ENCODE measurements around the gene GPR78.
"Not testable (repeated sequence)": the region's sequence is repeated elsewhere in the genome, so short reads cannot be mapped to it uniquely, and the experiment has no call there.

The GPR78 gene

DNA sequence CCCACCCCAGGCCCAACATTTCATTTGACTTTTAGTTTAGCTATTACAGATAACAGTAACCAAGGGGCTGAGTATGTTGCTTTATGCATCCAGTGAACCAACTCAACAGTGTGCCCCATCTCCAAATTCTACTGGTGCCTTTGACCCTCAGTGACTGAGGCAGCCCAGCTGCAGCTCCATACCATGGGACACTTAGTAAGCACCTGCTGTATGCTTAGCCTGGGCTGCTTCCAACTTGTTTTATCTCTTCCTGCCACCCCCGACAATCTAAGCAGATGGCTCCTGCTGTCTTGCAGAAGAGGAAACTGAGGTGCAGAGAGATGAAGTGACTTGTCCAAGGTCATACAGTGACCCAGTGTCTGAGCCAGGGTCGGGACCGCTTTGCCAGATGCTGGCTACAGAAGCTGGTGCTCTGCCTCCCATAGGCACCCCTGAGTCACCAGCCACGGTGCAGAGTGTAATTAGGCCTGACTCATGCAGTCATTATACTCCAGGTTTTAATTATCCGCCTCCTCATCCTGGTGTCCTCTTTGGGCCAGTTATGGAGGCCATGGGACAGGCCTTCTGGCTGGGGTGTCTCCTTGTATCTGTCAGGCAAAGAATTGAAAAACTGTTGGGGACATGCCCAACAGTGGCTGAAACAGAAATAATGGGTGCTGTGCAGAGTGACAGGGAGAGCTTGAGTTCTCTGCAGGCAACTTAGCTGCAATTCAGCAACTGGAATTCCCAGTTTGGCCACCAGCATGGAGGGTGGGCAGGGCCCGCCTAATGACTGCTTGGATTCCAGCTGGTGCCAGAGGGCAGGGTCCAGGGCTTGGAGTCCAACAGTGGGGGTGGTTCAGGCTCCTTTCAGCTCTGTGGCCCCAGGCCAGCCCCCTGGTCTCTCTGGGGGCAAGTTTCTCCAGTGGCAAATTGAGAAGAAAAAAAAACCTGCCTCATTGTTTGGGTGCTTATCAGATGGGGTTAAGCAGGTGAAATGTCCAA is 8.2 kb upstream of the GPR78 start:
- no peaks in the 10 kb centered on the region for H3K4me1 ChIP-seq (ENCODE audit: low read depth, poor library complexity, severe bottlenecking)
- no peak overlapping the region for H3K9ac ChIP-seq
- TF ChIP-seq, protein P1, sequence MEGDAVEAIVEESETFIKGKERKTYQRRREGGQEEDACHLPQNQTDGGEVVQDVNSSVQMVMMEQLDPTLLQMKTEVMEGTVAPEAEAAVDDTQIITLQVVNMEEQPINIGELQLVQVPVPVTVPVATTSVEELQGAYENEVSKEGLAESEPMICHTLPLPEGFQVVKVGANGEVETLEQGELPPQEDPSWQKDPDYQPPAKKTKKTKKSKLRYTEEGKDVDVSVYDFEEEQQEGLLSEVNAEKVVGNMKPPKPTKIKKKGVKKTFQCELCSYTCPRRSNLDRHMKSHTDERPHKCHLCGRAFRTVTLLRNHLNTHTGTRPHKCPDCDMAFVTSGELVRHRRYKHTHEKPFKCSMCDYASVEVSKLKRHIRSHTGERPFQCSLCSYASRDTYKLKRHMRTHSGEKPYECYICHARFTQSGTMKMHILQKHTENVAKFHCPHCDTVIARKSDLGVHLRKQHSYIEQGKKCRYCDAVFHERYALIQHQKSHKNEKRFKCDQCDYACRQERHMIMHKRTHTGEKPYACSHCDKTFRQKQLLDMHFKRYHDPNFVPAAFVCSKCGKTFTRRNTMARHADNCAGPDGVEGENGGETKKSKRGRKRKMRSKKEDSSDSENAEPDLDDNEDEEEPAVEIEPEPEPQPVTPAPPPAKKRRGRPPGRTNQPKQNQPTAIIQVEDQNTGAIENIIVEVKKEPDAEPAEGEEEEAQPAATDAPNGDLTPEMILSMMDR (conservative IDR thresholded peaks at IDR 0.05; ENCODE audit: low read depth, low read length) = no peak
- no peaks in the 10 kb centered on the region for H3K79me2 ChIP-seq (ENCODE audit: insufficient read depth, low read depth)
- no peaks in the 10 kb centered on the region for H4K20me1 ChIP-seq (ENCODE audit: insufficient read depth)
- no peaks in the 10 kb centered on the region for H3K36me3 ChIP-seq (ENCODE audit: insufficient read depth)
- H3K27ac ChIP-seq = no peak overlapping the region
- H3K4me3 ChIP-seq (IDR thresholded peaks at IDR 0.05; ENCODE audit: insufficient read depth, low read depth, low read length) = no peak overlapping the region
- H3K27me3 ChIP-seq (ENCODE audit: insufficient read depth, low read depth) = no peaks in the 10 kb centered on the region
- H2AFZ ChIP-seq (ENCODE audit: low read depth) = no peak overlapping the region
- no peak overlapping the region for H3K4me2 ChIP-seq

DNA sequence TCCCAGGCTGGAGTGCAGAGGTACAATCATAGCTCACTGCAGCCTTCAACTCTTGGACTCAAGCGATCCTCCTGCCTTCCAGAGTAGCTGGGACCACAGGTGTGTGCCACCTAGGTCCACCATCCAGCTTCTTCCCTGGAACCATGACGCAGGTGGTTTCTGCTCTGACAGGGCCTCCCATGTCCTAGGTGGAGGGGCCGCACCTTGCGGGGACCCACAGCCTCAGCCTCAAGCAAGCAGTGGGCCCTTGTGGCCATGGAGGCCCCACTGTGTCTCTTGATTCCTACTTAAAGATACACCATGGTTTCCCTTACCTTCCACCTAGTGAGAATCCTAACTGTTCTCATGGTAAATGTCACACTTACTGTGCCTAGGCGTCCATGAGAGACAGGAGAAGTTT is 6.9 kb upstream of the GPR78 start:
- no peak overlapping the region for H3K9ac ChIP-seq
- no peak overlapping the region for H3K27ac ChIP-seq
- TF ChIP-seq, protein P1 (conservative IDR thresholded peaks at IDR 0.05; ENCODE audit: low read depth, low read length) = no peak
- no peaks in the 10 kb centered on the region for H3K36me3 ChIP-seq (ENCODE audit: insufficient read depth)
- H3K4me3 ChIP-seq (IDR thresholded peaks at IDR 0.05; ENCODE audit: insufficient read depth, low read depth, low read length) = no peak overlapping the region
- no peaks in the 10 kb centered on the region for H3K4me1 ChIP-seq (ENCODE audit: low read depth, poor library complexity, severe bottlenecking)
- no peaks in the 10 kb centered on the region for H4K20me1 ChIP-seq (ENCODE audit: insufficient read depth)
- no peaks in the 10 kb centered on the region for H3K79me2 ChIP-seq (ENCODE audit: insufficient read depth, low read depth)
- H2AFZ ChIP-seq (ENCODE audit: low read depth) = no peak overlapping the region
- no peak overlapping the region for H3K4me2 ChIP-seq
- no peaks in the 10 kb centered on the region for H3K27me3 ChIP-seq (ENCODE audit: insufficient read depth, low read depth)

DNA sequence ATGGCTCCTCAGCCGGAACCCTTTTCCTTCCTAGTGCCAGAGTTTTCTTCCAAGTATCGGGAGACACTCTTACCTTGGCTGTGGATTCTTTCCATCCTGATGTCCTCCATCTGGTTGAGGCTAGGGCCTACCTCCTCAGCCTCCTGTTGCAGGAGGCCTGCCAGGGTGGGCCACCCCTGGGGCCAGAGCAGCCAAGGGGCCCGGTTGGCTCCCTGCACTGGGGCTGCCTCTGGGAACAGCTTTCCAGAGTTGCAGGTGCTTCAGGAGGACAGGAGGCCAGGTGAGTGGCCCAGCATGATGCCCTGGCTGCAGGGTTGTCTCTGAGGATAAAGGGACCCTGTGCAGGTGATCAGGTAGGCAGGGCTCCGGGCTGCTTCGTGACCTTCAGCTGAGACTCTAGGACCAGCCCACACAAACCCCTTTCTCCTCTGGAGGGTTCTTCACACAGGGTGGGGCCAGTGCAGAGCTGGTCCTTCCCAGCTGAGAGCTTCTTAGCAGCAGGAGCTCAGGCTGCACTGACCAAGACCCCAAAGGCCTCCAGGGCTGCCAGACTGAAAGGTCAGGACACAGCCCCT is 5.3 kb upstream of the GPR78 start:
- H4K20me1 ChIP-seq (ENCODE audit: insufficient read depth) = no peaks in the 10 kb centered on the region
- H3K36me3 ChIP-seq (ENCODE audit: insufficient read depth) = no peaks in the 10 kb centered on the region
- no peak overlapping the region for H3K9ac ChIP-seq
- H3K79me2 ChIP-seq (ENCODE audit: insufficient read depth, low read depth) = no peaks in the 10 kb centered on the region
- H3K4me1 ChIP-seq (ENCODE audit: low read depth, poor library complexity, severe bottlenecking) = no peaks in the 10 kb centered on the region
- H3K4me3 ChIP-seq (IDR thresholded peaks at IDR 0.05; ENCODE audit: insufficient read depth, low read depth, low read length) = no peak overlapping the region
- H2AFZ ChIP-seq (ENCODE audit: low read depth) = no peak overlapping the region
- TF ChIP-seq, protein P1 (conservative IDR thresholded peaks at IDR 0.05; ENCODE audit: low read depth, low read length) = no peak
- H3K4me2 ChIP-seq = no peak overlapping the region
- no peak overlapping the region for H3K27ac ChIP-seq
- H3K27me3 ChIP-seq (ENCODE audit: insufficient read depth, low read depth) = no peaks in the 10 kb centered on the region

DNA sequence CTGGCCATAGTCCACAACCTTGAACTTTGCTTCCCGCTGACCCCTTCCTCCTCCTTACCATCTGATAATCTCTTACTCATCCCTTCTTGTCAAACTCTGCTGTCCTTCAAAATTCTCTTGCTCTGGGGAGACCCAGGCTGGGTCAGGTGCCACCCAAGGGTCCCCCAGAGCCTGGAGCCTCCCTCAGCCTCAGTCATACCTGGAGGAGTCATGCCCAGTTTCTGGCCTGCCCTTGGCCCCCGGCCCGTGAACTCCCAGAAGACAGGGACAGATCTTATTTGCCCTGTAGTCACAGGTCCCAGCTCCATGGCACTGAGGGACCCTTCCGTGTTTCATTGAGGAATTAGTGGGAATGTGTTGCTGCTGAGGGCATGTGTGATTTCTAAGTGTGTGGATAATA is 4.7 kb upstream of the GPR78 start:
- no peaks in the 10 kb centered on the region for H4K20me1 ChIP-seq (ENCODE audit: insufficient read depth)
- H3K9ac ChIP-seq = no peak overlapping the region
- no peaks in the 10 kb centered on the region for H3K79me2 ChIP-seq (ENCODE audit: insufficient read depth, low read depth)
- H3K27ac ChIP-seq = no peak overlapping the region
- TF ChIP-seq, protein P1 (conservative IDR thresholded peaks at IDR 0.05; ENCODE audit: low read depth, low read length) = no peak
- H3K4me1 ChIP-seq (ENCODE audit: low read depth, poor library complexity, severe bottlenecking) = no peaks in the 10 kb centered on the region
- H3K36me3 ChIP-seq (ENCODE audit: insufficient read depth) = no peaks in the 10 kb centered on the region
- H3K4me3 ChIP-seq (IDR thresholded peaks at IDR 0.05; ENCODE audit: insufficient read depth, low read depth, low read length) = no peak overlapping the region
- H2AFZ ChIP-seq (ENCODE audit: low read depth) = no peak overlapping the region
- H3K4me2 ChIP-seq = no peak overlapping the region
- no peaks in the 10 kb centered on the region for H3K27me3 ChIP-seq (ENCODE audit: insufficient read depth, low read depth)

DNA sequence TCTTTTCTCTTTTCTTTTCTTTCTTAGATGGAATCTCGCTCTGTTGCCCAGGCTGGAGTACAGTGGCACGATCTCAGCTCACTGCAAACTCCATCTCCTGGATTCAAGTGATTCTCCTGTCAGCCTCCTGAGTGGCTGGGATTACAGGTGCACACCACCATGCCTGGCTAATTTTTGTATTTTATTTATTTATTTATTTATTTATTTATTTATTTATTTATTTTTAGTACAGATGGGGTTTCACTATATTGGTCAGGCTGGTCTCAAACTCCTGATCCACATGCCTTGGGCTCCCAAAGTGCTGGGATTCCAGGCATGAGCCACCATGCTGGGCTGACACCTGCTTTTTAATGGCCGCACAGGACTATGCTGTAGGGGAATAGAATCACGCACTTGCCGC is 3.6 kb upstream of the GPR78 start:
- H3K27ac ChIP-seq; H3K4me2 ChIP-seq; H3K4me1 ChIP-seq (ENCODE audit: low read depth, poor library complexity, severe bottlenecking); H2AFZ ChIP-seq (ENCODE audit: low read depth); H3K4me3 ChIP-seq (IDR thresholded peaks at IDR 0.05; ENCODE audit: insufficient read depth, low read depth, low read length); H3K9ac ChIP-seq; H3K27me3 ChIP-seq (ENCODE audit: insufficient read depth, low read depth); H3K79me2 ChIP-seq (ENCODE audit: insufficient read depth, low read depth); H3K36me3 ChIP-seq (ENCODE audit: insufficient read depth); H4K20me1 ChIP-seq (ENCODE audit: insufficient read depth): not testable (repeated sequence)
